ENCODE results near the gene USP10. TPM values are rescaled to one million over a fixed set of nuclear protein-coding genes. Genes with fewer than 3 reads are reported as not detected.
A peak's percentile ranks its signal among the peaks of the same experiment; 100 is the strongest.

Gene USP10
- total and polyA plus RNA-seq, 2 donors from 2014 or later = 36.8 to 79.5 TPM

DNA sequence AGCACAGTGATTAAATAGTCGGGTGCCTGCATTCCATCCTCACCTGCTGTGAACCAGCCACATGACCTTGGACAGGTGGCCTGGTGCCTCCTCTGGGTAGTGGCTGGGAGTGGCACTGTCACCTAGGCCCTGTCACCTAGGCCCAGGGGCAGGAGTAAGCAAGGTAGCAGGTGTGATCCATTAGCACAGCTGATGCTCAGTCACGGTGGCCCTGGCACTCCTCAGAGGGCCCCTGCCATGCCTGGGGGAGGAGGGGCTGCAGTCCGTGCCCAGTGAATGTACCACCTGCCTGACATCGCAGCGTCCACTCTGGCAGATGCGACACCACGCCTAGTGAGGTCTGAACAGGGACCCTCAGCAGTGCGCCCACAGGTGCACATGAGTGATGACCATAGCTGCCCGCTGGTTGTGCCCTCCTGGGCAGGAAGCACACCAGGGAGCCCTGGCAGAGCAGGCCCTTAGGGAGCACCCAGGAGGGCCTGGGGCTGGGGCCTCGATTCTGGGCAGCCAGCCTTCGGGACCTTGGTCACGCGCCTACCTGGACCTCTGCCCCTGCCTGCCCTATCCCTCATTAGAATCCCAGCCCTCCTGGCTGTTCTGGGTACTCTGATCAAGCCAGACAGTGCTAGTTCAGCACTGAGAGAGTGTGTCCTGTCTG is 86.9 kb downstream of the USP10 start:
- intact Hi-C loops (cut with DNase I) = no loop called here
- DNase-seq (no peak), FAIRE-seq (no peak)
- no peaks in the 10 kb centered on the region for H3K36me3 ChIP-seq (ENCODE audit: control insufficient read depth in 2 of 3, insufficient read depth in 3 of 3, low read length in 3 of 3)
- TF ChIP-seq, protein P1, sequence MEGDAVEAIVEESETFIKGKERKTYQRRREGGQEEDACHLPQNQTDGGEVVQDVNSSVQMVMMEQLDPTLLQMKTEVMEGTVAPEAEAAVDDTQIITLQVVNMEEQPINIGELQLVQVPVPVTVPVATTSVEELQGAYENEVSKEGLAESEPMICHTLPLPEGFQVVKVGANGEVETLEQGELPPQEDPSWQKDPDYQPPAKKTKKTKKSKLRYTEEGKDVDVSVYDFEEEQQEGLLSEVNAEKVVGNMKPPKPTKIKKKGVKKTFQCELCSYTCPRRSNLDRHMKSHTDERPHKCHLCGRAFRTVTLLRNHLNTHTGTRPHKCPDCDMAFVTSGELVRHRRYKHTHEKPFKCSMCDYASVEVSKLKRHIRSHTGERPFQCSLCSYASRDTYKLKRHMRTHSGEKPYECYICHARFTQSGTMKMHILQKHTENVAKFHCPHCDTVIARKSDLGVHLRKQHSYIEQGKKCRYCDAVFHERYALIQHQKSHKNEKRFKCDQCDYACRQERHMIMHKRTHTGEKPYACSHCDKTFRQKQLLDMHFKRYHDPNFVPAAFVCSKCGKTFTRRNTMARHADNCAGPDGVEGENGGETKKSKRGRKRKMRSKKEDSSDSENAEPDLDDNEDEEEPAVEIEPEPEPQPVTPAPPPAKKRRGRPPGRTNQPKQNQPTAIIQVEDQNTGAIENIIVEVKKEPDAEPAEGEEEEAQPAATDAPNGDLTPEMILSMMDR (IDR thresholded peaks at IDR 0.05; ENCODE audit: borderline replicate concordance, extremely low read depth, insufficient read depth) = no peak
- H3K27ac ChIP-seq (ENCODE audit: low read depth in 2 of 2, low read length in 2 of 2) = no peak overlapping the region
- no peaks in the 10 kb centered on the region for H3K9me3 ChIP-seq (ENCODE audit: control insufficient read depth in 2 of 3, insufficient read depth in 1 of 3, low read length in 3 of 3)
- H3K4me1 ChIP-seq (ENCODE audit: control insufficient read depth in 2 of 3, insufficient read depth in 2 of 3, low read depth in 1 of 3, low read length in 3 of 3) = peaks cover 0 to 6% (median 0%) of the 10 kb centered on the region in 3 donors
- H3K27me3 ChIP-seq (ENCODE audit: control insufficient read depth, insufficient read depth, low read length) = no peaks in the 10 kb centered on the region
- H3K4me3 ChIP-seq (ENCODE audit: low read length in 3 of 3) = no peak overlapping the region
- no peak overlapping the region for H3K9ac ChIP-seq (ENCODE audit: low read length in 3 of 3)

DNA sequence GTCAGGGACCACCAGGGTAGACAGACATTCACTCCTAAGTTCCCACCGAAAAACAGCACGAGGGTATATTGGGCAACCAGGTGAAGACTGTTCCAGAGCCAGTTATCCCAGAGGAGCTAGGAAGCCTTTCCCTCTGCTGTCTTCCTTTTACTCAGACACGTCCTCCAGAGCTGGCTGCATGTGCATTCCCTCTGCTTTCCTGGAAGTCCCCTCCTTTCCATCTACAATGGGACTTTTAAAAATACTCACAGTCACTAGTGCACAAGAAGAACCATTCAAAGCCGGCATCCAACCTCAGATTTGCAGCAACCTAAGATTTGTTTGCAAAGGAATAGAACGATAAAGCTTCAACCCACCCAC is 87.4 kb downstream of the USP10 start:
- H3K9ac ChIP-seq (ENCODE audit: low read length in 3 of 3) = no peak overlapping the region
- H3K36me3 ChIP-seq (ENCODE audit: control insufficient read depth in 2 of 3, insufficient read depth in 3 of 3, low read length in 3 of 3) = no peaks in the 10 kb centered on the region
- no peaks in the 10 kb centered on the region for H3K9me3 ChIP-seq (ENCODE audit: control insufficient read depth in 2 of 3, insufficient read depth in 1 of 3, low read length in 3 of 3)
- H3K27ac ChIP-seq (ENCODE audit: low read depth in 2 of 2, low read length in 2 of 2) = no peak overlapping the region
- FAIRE-seq = no peak
- H3K27me3 ChIP-seq (ENCODE audit: control insufficient read depth, insufficient read depth, low read length) = no peaks in the 10 kb centered on the region
- TF ChIP-seq, protein P1 (IDR thresholded peaks at IDR 0.05; ENCODE audit: borderline replicate concordance, extremely low read depth, insufficient read depth) = no peak
- no peak overlapping the region for H3K4me3 ChIP-seq (ENCODE audit: low read length in 3 of 3)
- peaks cover 0 to 6% (median 0%) of the 10 kb centered on the region in 3 donors for H3K4me1 ChIP-seq (ENCODE audit: control insufficient read depth in 2 of 3, insufficient read depth in 2 of 3, low read depth in 1 of 3, low read length in 3 of 3)
- DNase-seq = no peak
- intact Hi-C loops (cut with DNase I) = no loop called here

DNA sequence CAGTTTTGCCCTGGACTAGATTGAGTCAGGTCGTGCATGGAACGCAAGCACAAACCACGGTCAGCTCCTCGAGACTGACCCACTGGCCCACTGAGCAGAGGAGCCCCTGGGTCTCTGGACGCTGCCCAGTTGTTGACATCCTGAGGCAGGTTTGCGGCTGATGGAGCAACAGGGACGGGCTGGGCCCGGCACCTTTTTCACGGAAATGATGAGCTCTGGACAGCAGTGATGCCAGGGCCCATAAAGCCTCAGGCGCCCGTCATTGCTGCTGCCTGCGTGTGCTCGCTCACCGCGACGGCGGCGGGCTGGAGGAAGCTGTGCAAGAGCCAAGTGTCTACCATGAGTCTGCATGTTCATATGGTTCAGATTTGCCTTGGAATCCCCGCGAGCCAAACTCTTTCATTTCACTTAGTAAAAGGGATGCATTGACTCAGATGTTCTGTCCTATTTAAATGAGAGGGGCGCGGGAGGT is 89.2 kb downstream of the USP10 start:
- DNase-seq (peak in 1 of 5 donors; percentile 57), FAIRE-seq (no peak)
- intact Hi-C loops (cut with DNase I) = no loop called here
- Histone ChIP-seq H3K27ac (ENCODE audit: low read depth in 2 of 2, low read length in 2 of 2) (no peak overlapping the region), H3K36me3 (ENCODE audit: control insufficient read depth in 2 of 3, insufficient read depth in 3 of 3, low read length in 3 of 3) (no peaks in the 10 kb centered on the region), H3K4me1 (ENCODE audit: control insufficient read depth in 2 of 3, insufficient read depth in 2 of 3, low read depth in 1 of 3, low read length in 3 of 3) (peaks cover 0 to 6% (median 0%) of the 10 kb centered on the region in 3 donors), H3K27me3 (ENCODE audit: control insufficient read depth, insufficient read depth, low read length) (no peaks in the 10 kb centered on the region), H3K9ac (ENCODE audit: low read length in 3 of 3) (no peak overlapping the region), H3K4me3 (ENCODE audit: low read length in 3 of 3) (no peak overlapping the region), H3K9me3 (ENCODE audit: control insufficient read depth in 2 of 3, insufficient read depth in 1 of 3, low read length in 3 of 3) (no peaks in the 10 kb centered on the region)
- TF ChIP-seq, protein P1 (IDR thresholded peaks at IDR 0.05; ENCODE audit: borderline replicate concordance, extremely low read depth, insufficient read depth) = no peak
